HepG2 (cell line): ENCODE measurements around the gene QKI. TPM values are rescaled to one million over a fixed set of nuclear protein-coding genes. Genes with fewer than 3 reads are reported as not detected.

Experiments used
- CHD4 ChIP-seq: fragments of 200-600 bp; sonication (generic); IDR thresholded peaks from 2 replicates; pipeline ENCODE4 v1.7.0; 2017; ENCODE audit warnings: mild to moderate bottlenecking, low read length, borderline replicate concordance
- FOXP4 ChIP-seq: sonication (generic); formaldehyde crosslinking; IDR thresholded peaks from 2 replicates; pipeline ENCODE4 v1.4.0; 2020; ENCODE audit warnings: missing genetic modification reagents
- HNF4A ChIP-seq: sonication (generic); formaldehyde crosslinking; IDR thresholded peaks from 2 replicates; pipeline ENCODE4 v1.4.0; 2020; ENCODE audit warnings: missing genetic modification reagents
- NFAT5 ChIP-seq: sonication (generic); formaldehyde crosslinking; IDR thresholded peaks from 2 replicates; pipeline ENCODE4 v1.4.0; 2020; ENCODE audit warnings: missing genetic modification reagents
- NONO ChIP-seq, 2 experiments: fragments of 450-650 bp in 1 of 2; sonication (generic) in 1 of 2; formaldehyde crosslinking in 1 of 2; IDR thresholded peaks in 1 of 2; conservative IDR thresholded peaks in 1 of 2; 2 replicates each; pipeline versions ENCODE4 v1.6.1 to v1.8.0; 2017 to 2022; ENCODE audit warnings: mild to moderate bottlenecking in 1 of 2, missing genetic modification reagents in 1 of 2, moderate library complexity in 1 of 2
- PATZ1 ChIP-seq: sonication (generic); formaldehyde crosslinking; IDR thresholded peaks from 2 replicates; pipeline ENCODE4 v1.4.0; 2020; ENCODE audit warnings: missing genetic modification reagents
- SAP130 ChIP-seq: IDR thresholded peaks from 2 replicates; pipeline ENCODE4 v1.6.1; 2016; ENCODE audit warnings: low read depth
- SIX1 ChIP-seq: sonication (generic); formaldehyde crosslinking; IDR thresholded peaks from 2 replicates; pipeline ENCODE4 v1.4.0; 2020; ENCODE audit warnings: missing genetic modification reagents, borderline replicate concordance
- TBX3 ChIP-seq: fragments of 450-650 bp; IDR thresholded peaks from 2 replicates; pipeline ENCODE4 v1.6.1; 2017; ENCODE audit warnings: antibody characterized with exemption, mild to moderate bottlenecking, inconsistent platforms, borderline replicate concordance
- TGIF2 ChIP-seq: IDR thresholded peaks from 2 replicates; pipeline ENCODE4 v1.6.1; 2016; ENCODE audit warnings: control low read depth, missing compliant biosample characterization
- ZBTB7B ChIP-seq: sonication (generic); formaldehyde crosslinking; IDR thresholded peaks from 2 replicates; pipeline ENCODE4 v1.4.0; 2020; ENCODE audit warnings: missing genetic modification reagents
- ZNF451 ChIP-seq: sonication (generic); formaldehyde crosslinking; IDR thresholded peaks from 2 replicates; pipeline ENCODE4 v1.5.0; 2020; ENCODE audit warnings: mild to moderate bottlenecking, missing genetic modification reagents
- ZNF616 ChIP-seq: sonication (generic); formaldehyde crosslinking; IDR thresholded peaks from 2 replicates; pipeline ENCODE4 v1.5.0; 2020; ENCODE audit warnings: low read depth, mild to moderate bottlenecking, missing genetic modification reagents
- ZNF737 ChIP-seq: sonication (generic); formaldehyde crosslinking; IDR thresholded peaks from 2 replicates; pipeline ENCODE4 v1.5.0; 2020; ENCODE audit warnings: missing genetic modification reagents, mild to moderate bottlenecking, borderline replicate concordance
- ZNF878 ChIP-seq: sonication (generic); formaldehyde crosslinking; IDR thresholded peaks from 2 replicates; pipeline ENCODE4 v1.8.1; 2023; ENCODE audit warnings: mild to moderate bottlenecking, missing genetic modification reagents, moderate library complexity
- ZSCAN25 ChIP-seq: sonication (generic); formaldehyde crosslinking; IDR thresholded peaks from 2 replicates; pipeline ENCODE4 v1.8.0; 2022; ENCODE audit warnings: mild to moderate bottlenecking, missing genetic modification reagents
- polyA plus RNA-seq, 8 experiments: library from polyadenylated mRNA; depleted of rRNA in 3 of 8; stranded (reverse) in 7 of 8; unstranded in 1 of 8; fragments of >200 nt; fragmentation: Illumina TruSeq in 4 of 8; extraction: Trizol in 4 of 8; gene quantifications; 2 replicates each; pipeline versions ENCODE4 v1.2.1 to v1.2.3, GENCODE V29; 2011 to 2016; ENCODE audit warnings: low read depth in 4 of 8, missing spikeins in 1 of 8, mixed read lengths in 1 of 8; ENCODE audit not compliant: insufficient read depth in 1 of 8
- total RNA-seq, 5 experiments: library from RNA; depleted of rRNA; stranded (reverse); fragments of >200 nt; fragmentation: Illumina TruSeq; extraction: Trizol; gene quantifications; 2 replicates each; pipeline ENCODE4 v1.2.3, GENCODE V29; 2016; ENCODE audit warnings: low read depth in 1 of 5

The QKI gene
- total and polyA plus RNA-seq, 2 of the 13 experiments (the other 11 are each of a cell fraction or from before 2014, with no cell fraction given): 136 to 137 TPM

GRCh38 chr6:163409712-163410111, 4.8 kb upstream of the QKI start (continued):
- TF ChIP-seq PATZ1 (peak; percentile 31; the same call in 1 of the 2 replicates), ZNF878 (0 out of 2 replicates have a peak, but pooled peaks have one; percentile 46), SIX1 (CRISPR knock-in tag) (no peak; the same call in 1 of the 2 replicates), ZNF616 (CRISPR knock-in tag) (no peak), CHD4 (no peak), NONO (IDR thresholded peaks at IDR 0.05) (no peak), NONO (CRISPR knock-in tag; conservative IDR thresholded peaks at IDR 0.05) (0 out of 2 replicates have a peak, but pooled peaks have one; percentile 35), FOXP4 (CRISPR knock-in tag) (peak; percentile 53; the same call in 1 of the 2 replicates), TBX3 (0 out of 2 replicates have a peak, but pooled peaks have one; percentile 18), HNF4A (CRISPR knock-in tag) (peak; percentile 63), ZNF737 (CRISPR knock-in tag) (no peak), TGIF2 (CRISPR knock-in tag) (0 out of 2 replicates have a peak, but pooled peaks have one; percentile 30), NFAT5 (CRISPR knock-in tag) (peak; percentile 58; the same call in 1 of the 2 replicates), ZNF451 (CRISPR knock-in tag) (no peak), SAP130 (CRISPR knock-in tag) (peak; percentile 53), ZSCAN25 (no peak), ZBTB7B (peak; percentile 60; the same call in 1 of the 2 replicates)
